ENCODE data around the gene STAT5B.

Gene STAT5B

GRCh38 chr17:42284566-42284965, 8.4 kb upstream of the STAT5B start:
- Histone ChIP-seq H4K20me1 (peaks cover 0 to 7% (median 2%) of the 10 kb centered on the region in 11 experiments; a peak in 9 of 22 replicates), H3K27ac (no peak overlapping the region), H3K27me3 (peaks cover 0 to 4% (median 0%) of the 10 kb centered on the region in 11 experiments; a peak in 2 of 22 replicates), H3K4me1 (peaks cover 28 to 40% (median 32%) of the 10 kb centered on the region in 10 experiments), H3K9ac (no peak overlapping the region), H3K9me3 (replicated peaks in 1 of 11) (no peaks in the 10 kb centered on the region), H3K4me2 (no peak overlapping the region), H3K4me3 (no peak overlapping the region), H3K36me3 (no peaks in the 10 kb centered on the region)
- TF ChIP-seq Cebpa-rat (IDR thresholded peaks at IDR 0.05), result no peak

GRCh38 chr17:42284024-42284369, 7.8 kb upstream of the STAT5B start:
- no peaks in the 10 kb centered on the region for H3K36me3 ChIP-seq
- peaks cover 23 to 35% (median 27%) of the 10 kb centered on the region in 10 experiments for H3K4me1 ChIP-seq
- no peak overlapping the region for H3K4me2 ChIP-seq
- H3K27ac ChIP-seq, result no peak overlapping the region
- H3K27me3 ChIP-seq, result peaks cover 0 to 4% (median 0%) of the 10 kb centered on the region in 11 experiments; a peak in 2 of 22 replicates
- H3K9me3 ChIP-seq (replicated peaks in 1 of 11), result no peaks in the 10 kb centered on the region
- H3K4me3 ChIP-seq, result no peak overlapping the region
- no peak overlapping the region for H3K9ac ChIP-seq
- peaks cover 0 to under 1% (median 0%) of the 10 kb centered on the region in 11 experiments; a peak in 4 of 22 replicates for H4K20me1 ChIP-seq
- no peak for TF ChIP-seq Cebpa-rat (IDR thresholded peaks at IDR 0.05)

- no peak overlapping the region for H3K4me3 ChIP-seq
- H3K4me1 ChIP-seq, result peaks cover 19 to 32% (median 22%) of the 10 kb centered on the region in 10 experiments
- H3K27me3 ChIP-seq, result peaks cover 0 to 4% (median 0%) of the 10 kb centered on the region in 11 experiments; a peak in 2 of 22 replicates
- H3K36me3 ChIP-seq, result no peaks in the 10 kb centered on the region
- H4K20me1 ChIP-seq, result no peaks in the 10 kb centered on the region
- H3K9me3 ChIP-seq (replicated peaks in 1 of 11), result no peaks in the 10 kb centered on the region
- H3K4me2 ChIP-seq, result no peak overlapping the region
- no peak overlapping the region for H3K27ac ChIP-seq
- H3K9ac ChIP-seq, result peak overlapping the region in 1 of 11 experiments; percentile 24; a peak in 1 of 22 replicates
- no peak for TF ChIP-seq Cebpa-rat (IDR thresholded peaks at IDR 0.05)
Measured at GRCh38 chr17:42283241-42284023, 7.2 kb upstream of the STAT5B start.

GRCh38 chr17:42282478-42283080, 6.4 kb upstream of the STAT5B start:
- Histone ChIP-seq H3K9me3 (replicated peaks in 1 of 11) (no peaks in the 10 kb centered on the region), H3K4me3 (no peak overlapping the region)

GRCh38 chr17:42281571-42282096, 5.4 kb upstream of the STAT5B start:
- no peak overlapping the region for H3K27ac ChIP-seq
- no peaks in the 10 kb centered on the region for H4K20me1 ChIP-seq
- H3K27me3 ChIP-seq, result no peaks in the 10 kb centered on the region
- no peak for TF ChIP-seq Cebpa-rat (IDR thresholded peaks at IDR 0.05)
- H3K4me1 ChIP-seq, result peaks cover 13 to 28% (median 14%) of the 10 kb centered on the region in 10 experiments
- H3K9me3 ChIP-seq (replicated peaks in 1 of 11), result no peaks in the 10 kb centered on the region
- 0 out of 22 replicates have a peak overlapping the region, but pooled peaks of 1 of the 11 experiments have one; percentile 16 for H3K9ac ChIP-seq
- H3K4me2 ChIP-seq, result no peak overlapping the region
- no peak overlapping the region for H3K4me3 ChIP-seq
- H3K36me3 ChIP-seq, result no peaks in the 10 kb centered on the region

More at GRCh38 chr17:42282478-42283080, 6.4 kb upstream of the STAT5B start:
- Histone ChIP-seq H3K36me3 (no peaks in the 10 kb centered on the region), H3K9ac (no peak overlapping the region), H3K27me3 (peaks cover 0 to 4% (median 0%) of the 10 kb centered on the region in 11 experiments; a peak in 2 of 22 replicates), H4K20me1 (no peaks in the 10 kb centered on the region), H3K4me1 (peaks cover 13 to 29% (median 15%) of the 10 kb centered on the region in 10 experiments), H3K4me2 (no peak overlapping the region), H3K27ac (no peak overlapping the region)
- no peak for TF ChIP-seq Cebpa-rat (IDR thresholded peaks at IDR 0.05)

- Histone ChIP-seq H3K4me2 (no peak overlapping the region), H3K9ac (no peak overlapping the region), H3K36me3 (no peaks in the 10 kb centered on the region), H4K20me1 (peaks cover 0 to 1% (median 0%) of the 10 kb centered on the region in 11 experiments; a peak in 3 of 22 replicates), H3K4me3 (no peak overlapping the region), H3K4me1 (peaks cover 11 to 18% (median 12%) of the 10 kb centered on the region in 10 experiments), H3K9me3 (replicated peaks in 1 of 11) (no peaks in the 10 kb centered on the region), H3K27ac (no peak overlapping the region), H3K27me3 (no peaks in the 10 kb centered on the region)
- no peak for TF ChIP-seq Cebpa-rat (IDR thresholded peaks at IDR 0.05)
Measured at GRCh38 chr17:42279776-42280630, 3.8 kb upstream of the STAT5B start.

- H3K4me2 ChIP-seq, result peak overlapping the region; percentile 81 to 99 (median 96)
- H3K4me1 ChIP-seq, result peaks cover 37 to 40% (median 39%) of the 10 kb centered on the region in 10 experiments
- H3K27ac ChIP-seq, result peak overlapping the region in 6 of 11 experiments; percentile 89 to 95 (median 94); a peak in 9 of 22 replicates
- H3K36me3 ChIP-seq, result no peaks in the 10 kb centered on the region
- H3K9me3 ChIP-seq (replicated peaks in 1 of 11), result no peaks in the 10 kb centered on the region
- H3K9ac ChIP-seq, result peak overlapping the region in 9 of 11 experiments; percentile 92 to 96 (median 93); a peak in 14 of 22 replicates
- H3K27me3 ChIP-seq, result no peaks in the 10 kb centered on the region
- peak overlapping the region in 7 of 10 experiments; percentile 87 to 99 (median 92); a peak in 8 of 20 replicates for H3K4me3 ChIP-seq
- peaks cover 0 to 26% (median 4%) of the 10 kb centered on the region in 11 experiments; a peak in 8 of 22 replicates for H4K20me1 ChIP-seq
- no peak for TF ChIP-seq Cebpa-rat (IDR thresholded peaks at IDR 0.05)
Measured at GRCh38 chr17:42277342-42277712, 1.1 kb upstream of the STAT5B start.

- peak overlapping the region; percentile 80 to 96 (median 93) for H3K27ac ChIP-seq
- TF ChIP-seq Cebpa-rat (IDR thresholded peaks at IDR 0.05), result no peak
- H3K9ac ChIP-seq, result peak overlapping the region; percentile 92 to 96 (median 93)
- no peaks in the 10 kb centered on the region for H3K36me3 ChIP-seq
- H3K27me3 ChIP-seq, result no peaks in the 10 kb centered on the region
- no peaks in the 10 kb centered on the region for H3K9me3 ChIP-seq (replicated peaks in 1 of 11)
- peak overlapping the region; percentile 82 to 99 (median 89) for H3K4me3 ChIP-seq
- H4K20me1 ChIP-seq, result peaks cover 0 to 31% (median 9%) of the 10 kb centered on the region in 11 experiments; a peak in 8 of 22 replicates
- H3K4me1 ChIP-seq, result peaks cover 43 to 46% (median 44%) of the 10 kb centered on the region in 10 experiments
- H3K4me2 ChIP-seq, result peak overlapping the region; percentile 81 to 99 (median 96)
Measured at GRCh38 chr17:42276609-42277341, 584 bp upstream of the STAT5B start.
